HG02884 (cell line): ENCODE measurements around the gene VILL.
"Not testable (repeated sequence)": the region's sequence is repeated elsewhere in the genome, so short reads cannot be mapped to it uniquely, and the experiment has no call there.

ENCODE experiments used
- ATAC-seq: cut with Tn5 transposase; IDR thresholded peaks from one replicate; pipeline ENCODE4 v1.9.1; 2021; ENCODE audit warnings: mild to moderate bottlenecking, moderate library complexity; ENCODE audit not compliant: unreplicated experiment

Gene VILL

GRCh38 chr3:37985637-37986320 lies 4.8 kb upstream of the VILL start:
- no peak for ATAC-seq

DNA sequence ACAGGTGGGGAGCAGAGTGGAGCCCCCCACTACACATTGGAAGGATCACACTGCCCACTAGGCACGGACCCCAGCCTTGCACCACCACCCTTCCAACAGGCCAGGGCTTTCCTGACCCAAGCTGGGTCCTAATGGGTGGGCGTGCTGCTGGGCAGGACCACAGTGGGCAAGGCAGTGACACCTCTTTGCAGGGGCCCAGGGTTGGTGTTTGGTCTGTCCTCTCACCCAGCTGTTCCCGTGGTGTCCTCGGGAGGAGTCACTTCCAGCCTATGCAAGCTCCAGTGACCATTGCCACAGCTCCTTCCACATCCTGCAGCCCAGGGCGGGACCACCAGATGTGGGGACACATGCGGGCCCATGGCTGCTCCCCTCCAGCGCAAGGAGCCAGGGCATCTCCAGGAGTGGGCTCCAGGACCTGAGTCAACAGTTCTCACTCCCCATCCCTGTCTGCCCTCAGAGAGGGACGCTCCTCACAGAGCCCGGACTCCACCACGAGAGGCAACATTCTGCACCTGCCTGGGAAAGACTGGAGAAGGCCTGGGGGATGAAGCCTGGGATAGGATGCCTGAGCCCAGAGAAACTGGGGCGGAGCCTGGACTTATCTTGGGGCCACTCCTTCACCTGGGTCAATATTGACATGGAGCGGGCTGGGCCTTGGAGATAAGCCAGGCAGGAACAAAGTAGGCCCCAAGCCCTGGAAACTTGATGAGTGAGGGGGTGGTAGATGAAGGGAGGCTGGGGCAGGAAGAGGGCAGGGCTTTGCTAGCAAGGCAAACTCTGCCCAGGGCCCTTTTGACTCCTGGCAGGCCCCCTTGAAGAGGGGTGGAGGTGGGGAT lies 3.9 kb upstream of the VILL start:
- no peak for ATAC-seq

- ATAC-seq, result no peak
Observed at GRCh38 chr3:37987315-37987697, 3.3 kb upstream of the VILL start.

DNA sequence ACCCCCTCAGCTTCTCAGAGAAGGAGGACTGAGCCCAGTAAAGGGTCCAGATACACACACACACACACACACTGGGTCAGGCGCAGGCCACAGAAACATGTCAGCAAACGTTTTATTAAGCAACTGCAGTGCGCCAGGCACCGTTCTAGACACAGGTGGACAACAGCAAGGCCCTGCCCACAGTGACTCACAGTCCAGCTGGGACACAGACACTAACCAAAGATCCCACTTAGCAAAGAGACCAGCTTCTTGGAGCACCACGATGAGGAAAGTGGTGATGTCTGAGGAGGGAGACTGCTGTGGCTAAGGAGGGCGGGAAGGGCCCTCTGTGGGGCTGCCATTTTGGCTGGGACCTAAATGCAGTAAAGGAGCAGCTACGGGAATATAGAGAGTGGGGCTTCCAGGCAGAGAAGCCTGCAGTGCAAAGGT lies 2.8 kb upstream of the VILL start:
- ATAC-seq, result no peak

- not testable (repeated sequence) for ATAC-seq
Observed at GRCh38 chr3:37988376-37988775, 2.2 kb upstream of the VILL start.

GRCh38 chr3:37988931-37989525 lies 1.6 kb upstream of the VILL start:
- no peak for ATAC-seq

GRCh38 chr3:37989821-37990480 lies 635 bp upstream of the VILL start:
- ATAC-seq, result no peak

- no peak for ATAC-seq
Observed at GRCh38 chr3:37991109-37991508, 523 bp downstream of the VILL start.

- ATAC-seq, result no peak
Observed at GRCh38 chr3:37991823-37992222, 1.2 kb downstream of the VILL start.

DNA sequence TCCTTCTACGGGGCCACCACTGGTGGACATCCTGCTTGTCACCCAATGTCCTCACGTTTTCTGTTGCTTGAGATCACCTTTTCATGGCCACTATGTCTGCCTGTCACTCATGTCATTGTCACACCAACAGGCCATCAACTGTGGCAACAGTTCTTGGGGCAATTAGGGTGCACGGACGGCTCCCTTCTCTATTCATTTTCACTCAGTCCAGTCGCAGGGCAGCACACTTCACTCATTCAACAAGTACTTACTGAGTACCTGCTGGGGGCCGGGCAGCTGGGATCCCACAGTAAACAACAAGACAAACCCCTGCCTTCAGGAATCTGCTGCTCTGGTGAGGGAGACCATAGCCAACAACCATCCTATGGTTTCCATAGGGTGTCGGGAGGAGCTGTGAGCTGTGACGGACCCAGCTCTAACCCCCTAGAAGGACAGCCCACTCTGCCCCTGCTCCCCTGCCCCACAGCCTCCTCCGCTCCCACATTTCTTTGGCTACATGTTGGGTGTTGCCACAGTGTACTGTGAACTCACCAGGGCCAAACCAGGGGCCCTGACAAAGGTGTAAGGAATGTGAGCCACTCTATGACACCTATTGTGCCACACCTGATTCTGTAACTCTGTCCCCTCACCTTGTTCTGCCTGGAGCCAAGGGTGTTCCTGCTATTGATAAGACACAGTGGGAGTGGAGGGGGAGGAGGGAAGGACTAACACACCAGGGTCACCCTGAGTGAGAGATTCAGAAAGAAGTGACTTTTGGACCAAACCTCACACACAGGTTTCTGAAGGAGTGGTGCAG lies 1.9 kb downstream of the VILL start:
- ATAC-seq, result no peak

- ATAC-seq, result no peak
Observed at GRCh38 chr3:37993067-37993455, 2.5 kb downstream of the VILL start.

DNA sequence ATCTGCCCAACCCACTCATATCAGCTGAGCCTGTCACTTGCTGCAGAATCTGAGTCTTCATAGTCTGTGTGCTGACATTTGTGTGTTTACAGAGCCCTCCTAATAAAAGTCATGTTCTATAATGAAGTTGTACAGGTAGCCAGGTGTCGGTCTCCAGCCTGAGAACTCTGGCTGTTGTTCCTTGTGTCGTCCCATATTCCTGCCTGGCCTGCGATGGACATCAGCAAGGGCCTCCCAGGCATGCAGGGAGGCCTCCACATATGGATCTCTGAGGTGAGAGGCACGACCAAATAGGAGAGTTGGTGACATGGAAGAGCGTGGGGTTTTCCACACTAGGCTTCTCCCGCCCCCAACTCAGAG lies 2.9 kb downstream of the VILL start:
- ATAC-seq, result no peak

DNA sequence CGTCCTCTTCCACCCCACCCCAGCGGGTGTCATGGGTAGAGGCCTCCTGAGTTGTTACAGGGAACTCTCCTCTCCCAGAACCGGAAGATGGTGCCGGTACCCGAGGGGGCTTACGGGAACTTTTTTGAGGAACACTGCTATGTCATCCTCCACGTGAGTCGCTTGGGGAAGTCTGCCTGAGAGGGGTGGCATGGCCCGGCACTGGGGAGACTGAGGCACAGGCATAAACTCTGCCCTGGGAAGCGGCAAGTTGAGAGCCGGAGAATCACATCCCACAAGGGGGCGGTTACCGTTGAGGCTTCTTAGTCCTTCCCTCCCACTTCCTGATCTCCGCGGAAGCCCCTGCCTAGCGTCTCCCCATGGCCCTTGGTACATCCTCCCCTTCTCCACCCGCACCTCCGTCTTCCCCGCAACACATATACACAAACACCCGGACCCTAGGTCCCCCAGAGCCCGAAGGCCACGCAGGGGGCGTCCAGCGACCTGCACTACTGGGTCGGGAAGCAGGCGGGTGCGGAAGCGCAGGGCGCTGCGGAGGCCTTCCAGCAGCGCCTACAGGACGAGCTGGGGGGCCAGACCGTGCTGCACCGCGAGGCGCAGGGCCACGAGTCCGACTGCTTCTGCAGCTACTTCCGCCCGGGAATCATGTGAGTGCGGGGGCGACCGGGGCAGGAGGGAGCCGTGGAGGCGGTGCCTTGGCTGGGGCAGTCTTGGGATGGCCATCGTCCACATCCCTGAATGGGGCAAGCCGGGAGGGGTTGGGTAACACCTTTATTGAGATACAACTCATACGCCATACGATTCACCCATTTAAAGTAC lies 3.4 kb downstream of the VILL start:
- peak; percentile 63 for ATAC-seq

GRCh38 chr3:37994639-37994972 lies 4.0 kb downstream of the VILL start:
- no peak for ATAC-seq

DNA sequence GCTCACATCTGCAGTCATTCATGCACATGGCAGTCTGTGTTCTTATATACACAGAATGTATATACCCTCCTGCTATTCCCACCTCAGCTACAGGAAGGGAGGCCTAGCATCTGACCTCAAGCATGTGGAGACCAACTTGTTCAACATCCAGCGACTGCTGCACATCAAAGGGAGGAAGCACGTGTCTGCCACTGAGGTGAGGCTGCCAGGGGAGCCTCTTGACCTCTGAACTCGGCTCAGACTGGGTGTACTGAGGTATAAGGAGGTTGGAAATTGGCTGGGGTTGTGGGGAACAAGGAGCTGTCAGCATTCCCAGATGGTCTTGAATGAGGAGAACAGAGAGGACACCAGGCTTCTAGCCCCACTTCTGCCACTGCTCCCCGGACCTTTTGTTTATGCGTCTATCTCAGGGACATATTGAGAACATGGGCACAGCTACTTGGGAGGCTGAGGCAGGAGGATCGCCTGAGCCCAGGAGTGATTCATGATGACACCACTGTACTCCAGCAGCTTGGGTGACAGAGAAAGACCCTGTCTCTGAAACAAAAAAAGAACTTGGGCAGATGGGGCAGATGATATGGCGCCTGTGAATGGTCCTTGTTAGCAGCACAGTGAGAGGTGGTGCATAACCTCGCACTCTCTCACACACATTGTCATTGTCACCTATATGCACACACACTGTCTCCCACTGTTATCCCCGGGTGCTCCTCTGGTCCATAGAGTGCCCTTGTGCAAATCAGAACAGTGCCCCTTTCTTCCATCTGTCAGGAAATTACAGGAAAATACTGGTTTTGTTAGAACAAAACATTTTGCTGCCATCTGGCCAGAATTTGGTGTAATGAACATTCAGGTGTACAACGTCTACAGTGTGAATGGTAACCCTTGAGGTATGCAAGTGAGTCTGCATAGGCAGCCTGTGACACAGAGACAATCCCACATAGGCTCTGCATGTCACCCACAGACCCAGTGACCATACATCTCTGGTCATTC lies 5.4 kb downstream of the VILL start:
- no peak for ATAC-seq

DNA sequence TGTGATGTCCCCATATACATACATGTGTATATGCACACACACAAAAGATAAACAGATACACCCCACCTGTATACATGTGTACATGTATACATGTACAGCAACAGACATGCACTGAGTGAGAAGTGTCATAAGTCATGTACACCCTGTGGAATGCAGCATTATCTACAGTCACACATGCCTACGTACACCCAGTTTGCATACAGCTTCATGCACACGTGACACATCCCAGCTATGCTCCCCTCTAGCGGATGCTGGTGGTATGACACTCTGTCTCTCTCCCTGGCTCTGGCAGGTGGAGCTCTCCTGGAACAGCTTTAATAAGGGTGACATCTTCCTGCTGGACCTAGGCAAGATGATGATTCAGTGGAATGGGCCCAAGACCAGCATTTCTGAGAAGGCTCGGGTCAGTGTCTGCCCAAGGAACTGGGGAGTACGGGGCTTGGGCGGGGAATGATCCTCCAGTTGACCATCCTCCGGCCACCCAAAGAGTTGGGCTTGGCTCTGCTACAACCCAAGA lies 6.3 kb downstream of the VILL start:
- ATAC-seq, result peak; percentile 47

DNA sequence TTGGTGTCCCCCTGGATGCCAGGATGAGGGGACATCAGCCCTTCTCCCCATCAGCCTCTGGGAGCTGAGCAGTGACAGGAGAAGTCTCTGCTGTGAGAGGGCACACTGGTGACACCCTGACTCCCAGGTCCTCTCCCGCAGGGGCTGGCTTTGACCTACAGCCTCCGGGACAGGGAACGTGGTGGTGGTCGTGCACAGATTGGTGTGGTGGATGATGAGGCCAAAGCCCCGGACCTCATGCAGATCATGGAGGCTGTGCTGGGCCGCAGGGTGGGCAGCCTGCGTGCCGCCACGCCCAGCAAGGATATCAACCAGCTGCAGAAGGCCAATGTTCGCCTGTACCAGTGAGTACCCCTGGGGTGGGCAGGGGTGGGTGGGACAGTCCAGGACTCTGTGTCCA lies 6.8 kb downstream of the VILL start:
- no peak for ATAC-seq

DNA sequence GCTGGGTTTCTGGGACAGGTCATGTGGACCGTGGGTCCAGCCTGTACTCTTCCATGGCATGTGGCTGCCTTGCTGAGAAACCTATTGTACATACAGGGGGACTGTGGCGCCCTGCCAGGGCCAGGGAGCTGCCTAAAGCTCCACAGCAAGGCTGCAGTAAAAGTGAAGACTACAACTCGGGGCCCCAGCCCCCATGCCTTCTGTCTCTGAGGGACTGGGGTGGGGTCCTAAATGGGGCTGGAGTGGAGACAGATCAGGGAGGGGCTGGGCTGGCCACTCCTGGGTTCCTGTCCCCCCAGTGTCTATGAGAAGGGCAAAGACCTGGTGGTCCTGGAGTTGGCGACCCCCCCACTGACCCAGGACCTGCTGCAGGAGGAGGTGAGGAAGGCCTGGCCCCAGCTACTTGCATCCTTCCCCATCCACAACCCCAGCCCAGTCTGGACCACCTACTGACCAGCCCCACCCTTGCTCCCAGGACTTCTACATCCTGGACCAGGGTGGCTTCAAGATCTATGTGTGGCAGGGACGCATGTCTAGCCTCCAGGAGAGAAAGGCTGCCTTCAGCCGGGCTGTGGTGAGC lies 7.3 kb downstream of the VILL start:
- ATAC-seq, result no peak
